Thyroid gland (tissue), 4 donors: ENCODE results near the gene ENTPD8. TPM values are rescaled to one million over a fixed set of nuclear protein-coding genes. Genes with fewer than 3 reads are reported as not detected.

ENCODE experiments used
- DNase-seq, 2 donors: peaks; one replicate each; pipeline ENCODE4 v3.0.0-alpha.2; 2019
- H3K27ac ChIP-seq, 3 donors: fragments of 200-600 bp; sonication (generic); 1 replicate in 2 of 3; 2 replicates in 1 of 3; pipeline ENCODE4 v1.5.1; 2016 to 2019; ENCODE audit warnings: mild to moderate bottlenecking in 1 of 3, moderate library complexity in 1 of 3
- H3K27me3 ChIP-seq: fragments of 200-600 bp; sonication (generic); one replicate; pipeline ENCODE4 v1.5.1; 2019
- H3K36me3 ChIP-seq, 2 donors: fragments of 200-600 bp; sonication (generic); one replicate each; pipeline ENCODE4 v1.5.1; 2016 to 2019
- H3K4me1 ChIP-seq, 2 donors: fragments of 200-600 bp; sonication (generic); one replicate each; pipeline ENCODE4 v1.5.1; 2017 to 2019
- H3K4me3 ChIP-seq, 3 donors: fragments of 200-600 bp; sonication (generic); replicated peaks in 1 of 3; 1 replicate in 2 of 3; 2 replicates in 1 of 3; pipeline ENCODE4 v1.5.1; 2016; ENCODE audit warnings: mild to moderate bottlenecking in 1 of 3
- H3K9me3 ChIP-seq: fragments of 200-600 bp; sonication (generic); one replicate; pipeline ENCODE4 v1.5.1; 2017
- CTCF ChIP-seq, 6 experiments: fragments of 200-600 bp in 3 of 6; fragments of 450-650 bp in 3 of 6; sonication (generic) in 3 of 6; IDR thresholded peaks; one replicate each; pipeline ENCODE4 v1.5.1; 2016 to 2019; ENCODE audit warnings: antibody characterized with exemption in 6 of 6, mild to moderate bottlenecking in 2 of 6, inconsistent platforms in 1 of 6, moderate library complexity in 1 of 6
- POLR2A ChIP-seq, 2 donors: fragments of 450-650 bp; IDR thresholded peaks; one replicate each; pipeline ENCODE4 v1.6.1; 2017; ENCODE audit warnings: antibody characterized with exemption in 2 of 2, mild to moderate bottlenecking in 2 of 2, moderate library complexity in 1 of 2
- WGBS, 2 donors: methylation state at CpG; one replicate each; pipeline ENCODE4 v1.1.5; 2017; 5-methylcytosine and 5-hydroxymethylcytosine counted together
- intact Hi-C: fragments of 100-400 bp; cut with DNase I; formaldehyde crosslinking; loops from one replicate; pipeline ENCODE4 v1.15.1; 2023
- total RNA-seq, 4 donors: library from RNA; depleted of rRNA; stranded (reverse); fragments of >200 nt; gene quantifications; one replicate each; pipeline ENCODE4 v1.2.3, GENCODE V29; 2016

ENTPD8 gene
- total RNA-seq, 4 donors from 2014 or later, result 0.29 to 0.78 TPM; not detected in 2

GRCh38 chr9:137478613-137478961 is 37.4 kb upstream of the ENTPD8 start:
- Histone ChIP-seq H3K4me1 (no peaks in the 10 kb centered on the region), H3K27ac (no peak overlapping the region), H3K4me3 (no peak overlapping the region), H3K27me3 (no peaks in the 10 kb centered on the region), H3K9me3 (no peaks in the 10 kb centered on the region), H3K36me3 (no peaks in the 10 kb centered on the region)
- intact Hi-C loops, result no loop called here
- no peak for TF ChIP-seq POLR2A (IDR thresholded peaks at IDR 0.05)
- no peak for TF ChIP-seq CTCF (IDR thresholded peaks at IDR 0.05)
- no peak for DNase-seq
- 87 to 91% methylated on average over 8 to 10 of the region's 11 CpGs for WGBS, 2 donors

- DNase-seq, result no peak
- Histone ChIP-seq H3K9me3 (no peaks in the 10 kb centered on the region), H3K27ac (no peak overlapping the region), H3K4me1 (no peaks in the 10 kb centered on the region), H3K36me3 (no peaks in the 10 kb centered on the region), H3K4me3 (no peak overlapping the region), H3K27me3 (no peaks in the 10 kb centered on the region)
- TF ChIP-seq CTCF (IDR thresholded peaks at IDR 0.05), result no peak
- TF ChIP-seq POLR2A (IDR thresholded peaks at IDR 0.05), result no peak
- 76 to 100% methylated on average over 3 to 9 of the region's 29 CpGs for WGBS, 2 donors
- intact Hi-C loops, result no loop called here
These were observed 36.8 kb upstream of the ENTPD8 start for GRCh38 chr9:137477778-137478612.

GRCh38 chr9:137476856-137477255 is 35.7 kb upstream of the ENTPD8 start:
- Histone ChIP-seq H3K4me1 (no peaks in the 10 kb centered on the region), H3K9me3 (no peaks in the 10 kb centered on the region), H3K27ac (no peak overlapping the region), H3K4me3 (no peak overlapping the region), H3K27me3 (no peaks in the 10 kb centered on the region), H3K36me3 (no peaks in the 10 kb centered on the region)
- no peak for DNase-seq
- TF ChIP-seq CTCF (IDR thresholded peaks at IDR 0.05) (no peak), POLR2A (IDR thresholded peaks at IDR 0.05) (no peak)
- 87 to 89% methylated on average over 8 to 11 of the region's 11 CpGs for WGBS, 2 donors
- intact Hi-C loops, result no loop called here

- Histone ChIP-seq H3K4me3 (no peak overlapping the region), H3K36me3 (no peaks in the 10 kb centered on the region), H3K27me3 (no peaks in the 10 kb centered on the region), H3K4me1 (no peaks in the 10 kb centered on the region), H3K27ac (no peak overlapping the region), H3K9me3 (no peaks in the 10 kb centered on the region)
- WGBS, 2 donors, result 89 to 91% methylated on average over 3 of the region's 3 CpGs
- intact Hi-C loops, result no loop called here
- TF ChIP-seq CTCF (IDR thresholded peaks at IDR 0.05) (no peak), POLR2A (IDR thresholded peaks at IDR 0.05) (no peak)
- no peak for DNase-seq
These were observed 34.5 kb upstream of the ENTPD8 start for GRCh38 chr9:137475666-137476065.

GRCh38 chr9:137474271-137474670 is 33.1 kb upstream of the ENTPD8 start:
- intact Hi-C loops, result no loop called here
- Histone ChIP-seq H3K9me3 (no peaks in the 10 kb centered on the region), H3K27ac (no peak overlapping the region), H3K27me3 (no peaks in the 10 kb centered on the region), H3K36me3 (no peaks in the 10 kb centered on the region), H3K4me1 (no peaks in the 10 kb centered on the region), H3K4me3 (no peak overlapping the region)
- no peak for TF ChIP-seq CTCF (IDR thresholded peaks at IDR 0.05)
- TF ChIP-seq POLR2A (IDR thresholded peaks at IDR 0.05), result no peak
- WGBS, 2 donors, result 95 to 96% methylated on average over 18 of the region's 18 CpGs
- DNase-seq, result no peak
